Testis (tissue), 2 donors: ENCODE measurements around the gene AMPD3.

Experiments used
- POLR2A ChIP-seq: fragments of 450-650 bp; IDR thresholded peaks from one replicate; pipeline ENCODE4 v1.6.1; 2017; ENCODE audit warnings: antibody characterized with exemption, mild to moderate bottlenecking, moderate library complexity
- TF ChIP-seq, protein P1 (sequence below), 3 experiments: fragments of 450-650 bp in 2 of 3; fragments of 200-600 bp in 1 of 3; sonication (generic) in 1 of 3; IDR thresholded peaks; one replicate each; pipeline ENCODE4 v1.5.1; 2016 to 2019; ENCODE audit warnings: antibody characterized with exemption in 3 of 3, mild to moderate bottlenecking in 2 of 3, moderate library complexity in 1 of 3

- TF ChIP-seq, protein P1, sequence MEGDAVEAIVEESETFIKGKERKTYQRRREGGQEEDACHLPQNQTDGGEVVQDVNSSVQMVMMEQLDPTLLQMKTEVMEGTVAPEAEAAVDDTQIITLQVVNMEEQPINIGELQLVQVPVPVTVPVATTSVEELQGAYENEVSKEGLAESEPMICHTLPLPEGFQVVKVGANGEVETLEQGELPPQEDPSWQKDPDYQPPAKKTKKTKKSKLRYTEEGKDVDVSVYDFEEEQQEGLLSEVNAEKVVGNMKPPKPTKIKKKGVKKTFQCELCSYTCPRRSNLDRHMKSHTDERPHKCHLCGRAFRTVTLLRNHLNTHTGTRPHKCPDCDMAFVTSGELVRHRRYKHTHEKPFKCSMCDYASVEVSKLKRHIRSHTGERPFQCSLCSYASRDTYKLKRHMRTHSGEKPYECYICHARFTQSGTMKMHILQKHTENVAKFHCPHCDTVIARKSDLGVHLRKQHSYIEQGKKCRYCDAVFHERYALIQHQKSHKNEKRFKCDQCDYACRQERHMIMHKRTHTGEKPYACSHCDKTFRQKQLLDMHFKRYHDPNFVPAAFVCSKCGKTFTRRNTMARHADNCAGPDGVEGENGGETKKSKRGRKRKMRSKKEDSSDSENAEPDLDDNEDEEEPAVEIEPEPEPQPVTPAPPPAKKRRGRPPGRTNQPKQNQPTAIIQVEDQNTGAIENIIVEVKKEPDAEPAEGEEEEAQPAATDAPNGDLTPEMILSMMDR (IDR thresholded peaks at IDR 0.05) = no peak
- TF ChIP-seq POLR2A = no peak
Measured at GRCh38 chr11:10454878-10455631, at the start of gene AMPD3.
